GM12891 (cell line): ENCODE results near the gene TCF7L2.

Source experiments
- DNase-seq: peaks from one replicate; pipeline ENCODE4 v3.0.0; 2011; ENCODE audit warnings: low spot score; ENCODE audit not compliant: insufficient read length
- FAIRE-seq: peaks from 2 replicates; lab custom pipeline; 2011; peaks lifted over from hg19 to GRCh38; lab: Jason Lieb, UNC
- PAX5 ChIP-seq: IDR thresholded peaks from 2 replicates; pipeline ENCODE4 v1.6.1; 2011; ENCODE audit warnings: low read length, moderate library complexity, mild to moderate bottlenecking; ENCODE audit not compliant: insufficient read depth, severe bottlenecking
- POLR2A ChIP-seq: IDR thresholded peaks from 2 replicates; pipeline ENCODE4 v1.6.1; 2011; ENCODE audit warnings: low read depth, low read length, control low read depth
- POLR2AphosphoS5 ChIP-seq: IDR thresholded peaks from 2 replicates; pipeline ENCODE4 v1.6.1; 2011; ENCODE audit warnings: low read depth, low read length, control low read depth
- POU2F2 ChIP-seq: IDR thresholded peaks from 2 replicates; pipeline ENCODE4 v1.6.1; 2011; ENCODE audit warnings: low read depth, mild to moderate bottlenecking, control low read depth, low read length, moderate library complexity
- SPI1 ChIP-seq: IDR thresholded peaks from 2 replicates; pipeline ENCODE4 v1.6.1; 2011; ENCODE audit warnings: low read depth, low read length, control low read depth
- TAF1 ChIP-seq: IDR thresholded peaks from 2 replicates; pipeline ENCODE4 v1.6.1; 2011; ENCODE audit warnings: low read depth, low read length, control low read depth

The TCF7L2 gene

DNA sequence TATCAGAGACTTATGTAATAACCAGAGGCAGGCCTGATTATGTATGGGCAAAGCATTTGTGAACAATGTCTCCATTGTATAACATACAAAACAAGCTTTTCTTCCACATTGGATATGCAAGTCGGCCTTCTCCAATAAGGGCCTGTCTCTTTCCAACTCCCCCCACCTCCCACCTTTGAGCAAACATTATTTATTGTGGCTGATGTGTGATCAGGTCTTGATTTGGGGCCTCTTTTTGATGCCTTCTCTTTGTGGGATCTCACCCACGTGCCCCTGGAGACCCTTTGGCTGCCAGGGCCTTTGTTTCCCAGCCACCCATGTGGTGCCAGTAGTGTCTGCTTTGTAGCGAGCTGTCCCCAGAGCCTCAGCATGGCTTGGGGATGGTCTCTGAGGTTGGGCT, 53.0 kb downstream of the TCF7L2 start:
- FAIRE-seq (no peak), DNase-seq (no peak)
- no peak for TF ChIP-seq POLR2AphosphoS5
- no peak for TF ChIP-seq TAF1
- no peak for TF ChIP-seq PAX5
- no peak for TF ChIP-seq POU2F2
- TF ChIP-seq SPI1: no peak
- TF ChIP-seq POLR2A: no peak

DNA sequence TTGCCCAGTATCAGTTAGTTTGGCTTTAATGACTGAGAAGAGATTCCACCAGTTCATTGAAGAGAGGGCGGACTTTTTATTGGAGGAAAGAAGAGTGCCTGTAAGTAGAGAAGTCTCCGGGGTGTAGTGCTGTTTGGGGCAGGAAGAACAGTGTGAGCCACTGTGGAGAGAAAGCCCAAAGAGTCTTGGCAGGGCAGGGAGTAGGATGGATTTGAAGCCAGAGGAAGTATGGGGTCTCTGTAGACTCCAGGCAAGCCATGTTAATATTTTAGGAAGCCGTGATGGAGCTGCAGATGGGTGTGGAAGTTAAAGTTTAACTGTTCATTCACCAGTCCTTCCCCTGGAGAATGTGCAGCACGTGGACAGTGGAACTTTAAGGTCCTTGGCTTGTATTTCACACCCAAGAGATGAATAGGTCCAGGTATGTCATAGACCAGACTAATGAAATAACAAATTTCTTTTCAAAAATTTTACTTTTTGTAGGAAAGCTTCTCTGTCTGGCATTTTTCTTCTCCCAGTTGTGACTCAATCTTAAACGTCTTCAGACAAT, 54.1 kb downstream of the TCF7L2 start:
- no peak for FAIRE-seq
- DNase-seq: no peak
- no peak for TF ChIP-seq SPI1
- TF ChIP-seq POLR2AphosphoS5: no peak
- no peak for TF ChIP-seq POU2F2
- no peak for TF ChIP-seq PAX5
- TF ChIP-seq POLR2A: no peak
- TF ChIP-seq TAF1: no peak

- no peak for DNase-seq
- TF ChIP-seq POU2F2: no peak
- TF ChIP-seq POLR2AphosphoS5: no peak
- TF ChIP-seq SPI1: no peak
- TF ChIP-seq TAF1: no peak
- TF ChIP-seq PAX5: no peak
- TF ChIP-seq POLR2A: no peak
- FAIRE-seq: no peak
Measured at GRCh38 chr10:113005380-113005779, 55.3 kb downstream of the TCF7L2 start.

DNA sequence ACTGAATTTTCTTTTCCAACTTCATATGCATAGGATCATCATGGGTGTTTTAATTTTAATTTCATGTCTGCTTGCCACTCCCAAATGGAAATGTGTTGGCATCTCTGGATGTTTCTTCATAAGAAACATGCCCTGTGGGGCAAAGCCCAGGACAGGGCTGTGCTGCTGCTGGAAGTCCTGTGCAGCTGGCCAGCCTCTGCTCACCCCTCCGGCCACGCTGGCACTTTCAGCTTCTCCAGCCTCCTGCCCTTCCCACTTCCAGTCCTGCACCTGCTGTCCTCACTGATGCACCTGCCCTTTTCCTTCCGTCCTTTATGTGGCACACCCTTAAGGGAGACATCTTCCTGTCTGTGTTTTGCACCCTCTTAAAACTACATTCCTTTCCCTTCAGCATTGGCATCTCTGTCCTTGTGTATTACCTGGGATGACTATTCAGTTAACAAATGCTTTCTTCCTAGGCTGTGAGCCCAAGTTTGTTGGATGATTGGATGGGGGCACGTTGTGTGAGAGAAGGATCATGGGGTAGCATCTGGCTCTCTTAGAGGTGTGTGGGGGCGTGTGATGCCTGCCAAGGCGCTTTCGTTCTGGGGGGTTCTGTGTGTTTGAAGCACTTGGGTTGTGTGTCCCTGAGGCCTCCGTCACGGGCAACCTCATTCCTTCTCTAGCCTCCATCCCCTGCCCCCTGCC, 56.8 kb downstream of the TCF7L2 start:
- FAIRE-seq: no peak

GRCh38 chr10:113007343-113007771, 57.3 kb downstream of the TCF7L2 start:
- TF ChIP-seq POLR2A (no peak), SPI1 (no peak), POLR2AphosphoS5 (no peak), PAX5 (no peak), POU2F2 (no peak), TAF1 (no peak)
- FAIRE-seq: no peak
- DNase-seq: no peak

More for the DNA sequence above, 56.8 kb downstream of the TCF7L2 start:
- TF ChIP-seq POU2F2 (no peak), SPI1 (no peak), TAF1 (no peak), POLR2AphosphoS5 (no peak), POLR2A (no peak)
- no peak for DNase-seq

DNA sequence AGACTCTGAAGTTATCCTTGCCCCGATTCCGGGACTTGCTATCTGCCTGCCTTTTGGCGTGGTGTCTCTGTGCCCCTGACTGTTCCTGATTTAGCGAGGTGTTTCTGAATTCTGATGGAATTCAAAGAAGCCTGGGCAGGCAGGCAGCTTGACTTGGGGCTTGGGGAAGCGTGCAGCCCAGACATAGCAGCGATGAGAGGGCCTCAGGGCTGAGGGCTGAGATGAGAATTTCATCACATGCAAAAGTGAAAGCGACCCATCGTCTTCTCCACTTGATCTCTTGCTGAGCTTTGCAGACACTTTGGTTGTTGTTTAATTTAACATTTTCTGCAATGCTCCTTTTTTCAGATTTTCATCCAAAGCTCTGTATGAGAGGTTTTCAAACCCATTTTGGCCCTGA, 57.8 kb downstream of the TCF7L2 start:
- DNase-seq: no peak
- no peak for FAIRE-seq
- TF ChIP-seq SPI1: no peak
- no peak for TF ChIP-seq POLR2AphosphoS5
- TF ChIP-seq TAF1: no peak
- TF ChIP-seq PAX5: no peak

DNA sequence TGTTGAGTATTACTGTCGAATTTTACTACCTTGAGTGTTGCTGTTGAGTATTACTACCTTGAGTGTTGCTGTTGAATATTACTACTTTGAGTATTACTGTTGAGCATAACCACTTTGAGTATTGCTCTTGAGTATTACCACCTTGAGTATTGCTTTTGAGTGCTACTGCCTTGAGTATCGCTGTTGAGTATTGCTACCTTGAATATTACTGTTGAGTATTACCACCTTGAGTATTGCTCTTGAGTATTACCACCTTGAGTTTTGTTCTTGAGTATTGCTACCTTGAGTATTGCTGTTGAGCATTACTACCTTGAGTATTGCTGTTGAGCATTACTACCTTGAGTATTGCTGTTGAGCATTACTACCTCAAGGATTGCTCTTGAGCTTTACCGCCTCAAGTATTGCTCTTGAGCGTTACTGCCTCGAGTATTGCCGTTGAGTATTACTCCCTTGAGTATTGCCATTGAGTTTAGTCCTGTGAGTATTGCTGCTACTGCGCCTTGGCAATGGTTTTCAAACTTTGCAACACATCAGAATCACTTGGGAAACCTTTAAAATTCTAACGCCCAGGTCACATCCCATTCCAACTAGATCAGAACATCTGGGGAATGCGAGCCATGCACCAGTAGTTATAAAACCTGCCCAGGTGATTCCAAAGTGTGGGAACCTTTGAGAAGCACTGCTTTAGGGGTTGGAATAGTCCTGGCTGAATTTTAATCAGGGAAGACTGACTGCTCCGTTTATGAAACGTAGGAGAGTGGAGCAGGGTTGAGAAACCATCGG, 61.7 kb downstream of the TCF7L2 start:
- TF ChIP-seq POLR2A: no peak
- TF ChIP-seq SPI1: no peak
- TF ChIP-seq POLR2AphosphoS5: no peak
- TF ChIP-seq PAX5: no peak
- no peak for TF ChIP-seq TAF1
- TF ChIP-seq POU2F2: no peak
- DNase-seq: no peak
- no peak for FAIRE-seq

- FAIRE-seq (no peak), DNase-seq (no peak)
- TF ChIP-seq POU2F2 (no peak), POLR2AphosphoS5 (no peak), PAX5 (no peak), POLR2A (no peak), TAF1 (no peak), SPI1 (no peak)
Measured at GRCh38 chr10:113015201-113015600, 65.2 kb downstream of the TCF7L2 start.

- no peak for FAIRE-seq
- TF ChIP-seq POLR2AphosphoS5: no peak
- no peak for TF ChIP-seq TAF1
- no peak for TF ChIP-seq POU2F2
- TF ChIP-seq POLR2A: no peak
- TF ChIP-seq SPI1: no peak
- no peak for TF ChIP-seq PAX5
- no peak for DNase-seq
Measured at GRCh38 chr10:113017376-113017775, 67.3 kb downstream of the TCF7L2 start.

GRCh38 chr10:113018034-113018433, 68.0 kb downstream of the TCF7L2 start:
- DNase-seq: no peak
- no peak for FAIRE-seq
- TF ChIP-seq SPI1: no peak
- no peak for TF ChIP-seq TAF1
